T-helper 2 cell (primary cell): ENCODE measurements around the gene QSOX2.

Experiments
- DNase-seq, 5 experiments: peaks; one replicate each; pipeline versions ENCODE4 v3.0.0 to v3.0.0-alpha.2; 2012 to 2022

Gene QSOX2

GRCh38 chr9:136187683-136188586 is 57.7 kb downstream of the QSOX2 start:
- DNase-seq, result no peak

DNA sequence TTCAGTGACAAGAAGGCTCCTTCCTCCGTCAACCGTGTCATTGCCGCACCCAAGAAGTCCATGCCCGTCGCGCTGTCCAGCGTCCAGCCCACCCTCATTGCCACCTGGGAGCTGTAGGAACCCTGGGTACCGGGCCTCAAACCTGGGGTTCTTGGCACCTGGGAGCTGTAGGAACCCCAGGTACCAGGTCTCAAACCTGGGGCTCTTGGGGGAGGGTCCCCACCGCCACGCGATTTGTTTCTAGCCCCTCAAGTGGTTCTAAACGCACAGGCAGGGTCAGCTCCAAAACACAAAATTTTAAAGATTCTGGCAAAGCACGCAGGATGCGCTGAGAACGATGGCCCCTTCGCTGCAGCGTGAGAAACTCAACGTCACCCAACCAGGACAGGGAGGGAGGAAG is 58.4 kb downstream of the QSOX2 start:
- DNase-seq, result no peak

- no peak for DNase-seq
These were observed 59.2 kb downstream of the QSOX2 start for GRCh38 chr9:136186386-136186785.

- no peak for DNase-seq
These were observed 59.8 kb downstream of the QSOX2 start for GRCh38 chr9:136185596-136186366.

DNA sequence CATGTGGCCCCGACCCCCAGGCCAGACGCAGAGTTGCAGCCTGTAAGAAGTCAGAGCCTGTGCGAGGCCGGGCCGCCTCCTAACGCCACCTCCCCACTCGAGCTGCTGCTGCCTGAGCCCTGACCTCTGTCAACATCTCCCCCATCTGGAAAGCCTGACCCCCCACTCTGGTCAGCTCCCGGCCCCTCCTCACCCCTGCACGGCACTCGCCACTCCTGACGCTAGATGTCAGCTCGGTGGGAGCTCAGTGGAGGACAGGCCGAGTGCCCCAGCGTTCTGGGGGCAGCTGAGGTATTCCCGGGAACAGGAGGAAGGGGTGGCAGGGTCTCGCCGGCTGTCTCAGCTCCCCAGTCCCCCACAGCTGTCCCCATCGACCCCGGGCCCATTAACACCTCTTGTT is 60.5 kb downstream of the QSOX2 start:
- DNase-seq, result no peak

DNA sequence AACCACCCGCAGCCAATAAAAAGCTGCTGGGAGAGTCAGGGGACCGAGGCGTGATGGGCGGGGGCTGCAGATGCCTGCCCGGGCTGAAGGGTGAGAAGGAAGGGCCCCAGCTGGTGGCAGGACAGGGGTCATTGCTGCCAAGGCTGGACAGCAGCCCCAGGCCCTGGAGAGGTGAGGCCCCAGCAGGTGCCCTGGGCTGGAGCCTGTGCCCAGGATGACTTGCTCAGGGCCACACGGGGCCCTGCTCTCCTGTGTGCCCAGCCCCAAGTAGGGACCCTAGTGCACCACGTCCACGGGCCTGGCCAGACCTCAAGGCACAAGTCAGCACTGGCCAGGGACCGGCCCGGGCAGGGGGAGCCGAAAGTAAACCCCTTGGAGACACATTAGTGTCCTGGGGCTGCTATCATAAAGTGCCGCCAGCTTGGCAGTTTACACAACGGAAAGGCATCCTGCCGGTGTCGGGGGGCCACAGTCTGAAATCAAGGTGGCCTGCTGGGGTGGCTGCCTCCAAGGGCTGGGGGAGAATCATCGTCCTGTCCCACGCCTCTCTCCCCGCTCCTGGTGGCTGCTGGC is 62.7 kb downstream of the QSOX2 start:
- no peak for DNase-seq

DNA sequence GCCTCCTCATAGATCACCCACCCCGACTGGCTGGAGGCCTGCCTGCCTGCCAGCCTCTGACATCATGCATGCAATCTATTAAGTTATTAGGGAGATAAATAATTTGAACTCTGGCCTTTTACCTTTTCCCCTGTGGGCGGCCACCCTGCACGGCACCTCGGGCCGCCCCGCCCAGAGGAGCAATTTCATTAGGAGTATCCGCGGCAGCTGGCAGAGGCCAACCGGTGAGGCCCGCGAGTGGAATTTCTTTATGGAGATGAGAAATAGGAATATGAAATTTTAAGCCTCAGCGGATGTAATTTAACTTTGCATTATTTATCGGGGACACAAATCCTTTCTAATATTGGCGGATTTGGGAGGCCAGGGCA is 63.2 kb downstream of the QSOX2 start:
- DNase-seq, result no peak

GRCh38 chr9:136181784-136182419 is 63.7 kb downstream of the QSOX2 start:
- no peak for DNase-seq

DNA sequence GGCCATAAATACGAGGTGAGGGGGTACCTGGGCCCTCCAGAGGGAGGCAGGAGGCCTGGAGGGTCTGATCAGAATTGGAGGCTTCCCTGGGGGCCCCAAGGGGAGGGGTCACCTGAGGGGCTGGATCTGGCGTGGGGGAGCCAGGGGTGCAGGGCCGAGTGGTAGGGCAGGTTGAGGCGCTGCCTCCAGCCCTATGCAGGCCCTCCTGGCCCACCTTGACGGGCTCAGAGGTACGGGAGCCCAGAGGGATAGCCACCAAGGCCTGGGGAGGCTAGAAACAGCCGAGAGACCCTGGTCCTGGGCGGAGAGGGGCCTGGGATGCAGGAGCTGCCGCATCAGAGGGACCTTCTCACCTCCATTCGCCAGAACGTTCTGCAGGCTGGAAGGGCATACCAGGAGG is 65.0 kb downstream of the QSOX2 start:
- no peak for DNase-seq

DNA sequence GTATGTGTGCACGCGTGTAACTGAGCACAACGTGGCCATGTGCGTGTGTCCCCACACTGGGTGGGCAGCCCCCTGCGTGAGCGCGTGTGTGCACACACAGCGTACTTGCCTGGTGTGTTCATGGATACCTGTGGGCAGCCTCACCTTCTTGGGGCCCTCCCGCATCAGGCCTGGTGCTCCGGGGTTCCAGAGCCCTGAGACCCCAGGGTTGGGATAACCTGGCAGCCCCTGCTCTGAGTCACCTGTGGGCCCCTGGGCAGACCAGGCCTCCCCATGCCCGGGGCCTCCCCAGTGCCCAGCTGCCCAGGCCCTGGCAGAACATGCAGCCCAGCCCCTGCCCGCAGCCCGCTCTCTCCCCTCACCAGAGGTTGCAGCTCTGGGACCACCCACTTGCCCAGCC is 65.9 kb downstream of the QSOX2 start:
- DNase-seq, result no peak

- DNase-seq, result no peak
These were observed 66.5 kb downstream of the QSOX2 start for GRCh38 chr9:136179101-136179616.

DNA sequence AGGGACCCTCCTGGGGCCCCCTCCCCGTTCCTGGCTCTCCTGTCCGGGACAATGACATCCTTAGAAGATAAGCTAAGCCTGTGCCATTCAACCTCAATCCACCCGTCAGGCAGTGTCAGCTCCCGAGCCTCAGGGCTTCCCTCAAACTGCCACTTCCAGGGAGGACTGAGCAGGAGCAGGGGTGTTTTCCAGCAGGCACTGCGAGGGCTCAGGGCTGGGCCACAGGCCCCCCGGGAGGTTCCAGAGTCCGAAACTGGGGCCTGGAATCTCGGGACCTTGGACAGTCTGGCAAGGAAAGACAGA is 66.9 kb downstream of the QSOX2 start:
- no peak for DNase-seq

- DNase-seq, result no peak
These were observed 67.4 kb downstream of the QSOX2 start for GRCh38 chr9:136178061-136178772.

GRCh38 chr9:136177224-136177623 is 68.4 kb downstream of the QSOX2 start:
- no peak for DNase-seq

DNA sequence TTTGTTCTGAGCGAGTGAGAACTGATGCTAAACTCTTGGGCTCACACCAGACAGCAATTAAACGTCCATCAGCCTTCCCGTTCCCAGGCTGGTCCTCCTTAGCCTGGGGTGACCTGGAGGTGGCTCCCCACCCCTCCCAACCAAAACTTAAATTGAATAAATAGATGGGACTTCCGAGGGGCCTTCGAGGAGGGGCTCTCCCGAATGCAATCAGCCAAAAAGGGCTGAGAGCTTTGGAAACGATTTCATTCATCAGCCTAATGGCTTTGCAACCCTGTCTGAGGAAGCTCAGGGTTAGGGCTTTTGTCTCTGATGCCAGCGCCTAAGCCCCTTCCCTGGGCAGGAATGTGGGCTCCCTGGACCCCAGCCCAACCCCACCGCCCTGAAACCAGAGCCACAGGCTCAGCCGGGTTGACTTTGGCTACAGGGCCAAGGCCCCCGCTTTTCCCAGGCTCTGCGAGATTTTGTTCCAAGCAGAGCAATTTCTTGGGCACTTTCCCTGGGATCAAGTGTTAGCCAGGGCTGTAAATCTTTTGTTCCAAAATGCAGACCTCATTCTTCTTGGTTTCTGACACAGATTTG is 69.9 kb downstream of the QSOX2 start:
- no peak for DNase-seq

- no peak for DNase-seq
These were observed 70.6 kb downstream of the QSOX2 start for GRCh38 chr9:136174779-136175615.

DNA sequence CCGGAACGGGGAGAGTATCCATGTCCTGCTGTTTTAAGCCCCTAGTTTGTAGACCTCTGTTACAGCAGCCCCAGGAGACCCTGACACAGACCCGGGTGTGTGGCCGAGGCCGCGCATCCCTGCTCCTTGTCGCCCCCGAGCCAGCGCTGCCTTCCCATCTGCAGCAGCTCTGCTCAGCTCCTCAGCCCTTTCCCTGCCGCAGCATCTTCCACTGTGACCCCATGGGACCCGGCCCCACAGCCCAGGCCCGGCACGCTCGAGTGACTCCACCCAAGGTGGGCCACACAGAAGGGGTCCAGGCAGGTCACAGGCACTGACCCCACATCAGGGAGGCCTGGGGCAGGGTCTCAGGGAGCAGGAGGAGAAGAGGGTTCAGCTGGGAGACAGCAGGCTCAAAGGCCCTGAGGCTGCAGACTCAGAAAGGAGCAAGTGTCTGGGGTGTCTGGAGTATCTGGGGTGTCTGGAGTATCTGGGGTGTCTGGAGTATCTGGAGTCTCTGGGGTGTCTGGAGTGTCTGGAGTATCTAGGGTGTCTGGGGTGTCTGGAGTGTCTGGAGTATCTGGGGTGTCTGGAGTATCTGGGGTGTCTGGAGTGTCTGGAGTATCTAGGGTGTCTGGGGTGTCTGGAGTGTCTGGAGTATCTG is 71.8 kb downstream of the QSOX2 start:
- no peak for DNase-seq

GRCh38 chr9:136172412-136173079 is 73.1 kb downstream of the QSOX2 start:
- DNase-seq, result no peak

- no peak for DNase-seq
These were observed 73.7 kb downstream of the QSOX2 start for GRCh38 chr9:136171801-136172411.
